Measurements from ENCODE around the gene ANXA9. TPM values are rescaled to one million over a fixed set of nuclear protein-coding genes. Genes with fewer than 3 reads are reported as not detected.
A peak's percentile ranks its signal among the peaks of the same experiment; 100 is the strongest.

Gene ANXA9
- total RNA-seq, 4 donors from 2014 or later: 0.79 to 26.4 (median 5.6) TPM

GRCh38 chr1:150974580-150975478 lies 7.3 kb upstream of the ANXA9 start, which contains the start of gene CERS2:
Gene CERS2 (minus strand): TSS chr1:150974835. CDS start chr1:150969090, 5,745 bp downstream.
- ATAC-seq (ENCODE audit: low FRiP score) (peak; percentile 84), DNase-seq (ENCODE audit: low spot score) (no peak)
- TF ChIP-seq CTCF (IDR thresholded peaks at IDR 0.05): no peak

- TF ChIP-seq CTCF (IDR thresholded peaks at IDR 0.05): no peak
- no peak for ATAC-seq (ENCODE audit: low FRiP score)
- no peak for DNase-seq (ENCODE audit: low spot score)
These were observed 5.7 kb upstream of the ANXA9 start for GRCh38 chr1:150976401-150976821.

GRCh38 chr1:150976879-150977694 lies 5.0 kb upstream of the ANXA9 start:
- DNase-seq (ENCODE audit: low spot score) (peak; percentile 62), ATAC-seq (ENCODE audit: low FRiP score) (no peak)
- no peak for TF ChIP-seq CTCF (IDR thresholded peaks at IDR 0.05)

- peak; percentile 96 for DNase-seq (ENCODE audit: low spot score)
- peak in 2 of 3 donors; percentile 88 to 97 for TF ChIP-seq CTCF (IDR thresholded peaks at IDR 0.05)
- peak; percentile 29 for ATAC-seq (ENCODE audit: low FRiP score)
These were observed 2.7 kb upstream of the ANXA9 start for GRCh38 chr1:150979092-150980056.

GRCh38 chr1:150981177-150981804 lies 801 bp upstream of the ANXA9 start:
- DNase-seq (ENCODE audit: low spot score) (no peak), ATAC-seq (ENCODE audit: low FRiP score) (peak; percentile 59)
- no peak for TF ChIP-seq CTCF (IDR thresholded peaks at IDR 0.05)
